OCI-LY1 (cell line): ENCODE data around the gene OVOL3.

Experiments used
- H2AFZ ChIP-seq: fragments of 200-600 bp; sonication (generic), shearing (Covaris generic); 2 replicates; pipeline ENCODE4 v1.6.0; 2014; ENCODE audit warnings: antibody characterized with exemption, mild to moderate bottlenecking, low read length
- H3F3A ChIP-seq: fragments of 200-600 bp; sonication (generic), shearing (Covaris generic); 2 replicates; pipeline ENCODE4 v1.6.0; 2014; ENCODE audit warnings: mild to moderate bottlenecking, antibody characterized with exemption, low read length, moderate library complexity; ENCODE audit not compliant: insufficient read depth
- H3K27ac ChIP-seq: fragments of 200-600 bp; sonication (generic); 2 replicates; pipeline ENCODE4 v1.5.1; 2014; ENCODE audit warnings: low read length, mixed run types, mild to moderate bottlenecking, low read depth; ENCODE audit not compliant: poor library complexity, severe bottlenecking
- H3K27me3 ChIP-seq: fragments of 200-600 bp; sonication (generic); 2 replicates; pipeline ENCODE4 v1.6.0; 2014; ENCODE audit warnings: antibody characterized with exemption, mild to moderate bottlenecking, low read length, moderate library complexity; ENCODE audit not compliant: insufficient read depth
- H3K36me3 ChIP-seq: fragments of 200-600 bp; sonication (generic); 2 replicates; pipeline ENCODE4 v1.6.1; 2014; ENCODE audit warnings: mild to moderate bottlenecking, antibody characterized with exemption, low read length, moderate library complexity, mixed read lengths; ENCODE audit not compliant: insufficient read depth
- H3K4me1 ChIP-seq: fragments of 200-600 bp; sonication (generic); 2 replicates; pipeline ENCODE4 v1.5.1; 2014; ENCODE audit warnings: mild to moderate bottlenecking, low read length, moderate library complexity; ENCODE audit not compliant: insufficient read depth, severe bottlenecking
- H3K4me2 ChIP-seq: fragments of 200-600 bp; sonication (generic), shearing (Covaris generic); 2 replicates; pipeline ENCODE4 v1.6.1; 2014; ENCODE audit warnings: low read length
- H3K4me3 ChIP-seq: fragments of 200-600 bp; sonication (generic); 2 replicates; pipeline ENCODE4 v1.5.1; 2014; ENCODE audit warnings: low read length, low read depth, mild to moderate bottlenecking, mixed read lengths; ENCODE audit not compliant: poor library complexity, severe bottlenecking
- H3K79me2 ChIP-seq: fragments of 200-600 bp; shearing (Covaris generic); 2 replicates; pipeline ENCODE4 v1.6.1; 2016; ENCODE audit warnings: mixed run types, low read length, mixed read lengths; ENCODE audit not compliant: insufficient read depth
- H3K9ac ChIP-seq: fragments of 200-600 bp; sonication (generic), shearing (Covaris generic); 2 replicates; pipeline ENCODE4 v1.6.1; 2014; ENCODE audit warnings: mild to moderate bottlenecking, low read length, mixed read lengths
- H3K9me2 ChIP-seq: fragments of 200-600 bp; sonication (generic), shearing (Covaris generic); 2 replicates; pipeline ENCODE4 v1.6.1; 2014; ENCODE audit warnings: low read depth, mild to moderate bottlenecking, low read length, mixed read lengths
- H3K9me3 ChIP-seq: fragments of 200-600 bp; shearing (Covaris generic); 2 replicates; pipeline ENCODE4 v1.6.1; 2014; ENCODE audit warnings: low read length, mixed read lengths
- H4K20me1 ChIP-seq: fragments of 200-600 bp; sonication (generic), shearing (Covaris generic); 2 replicates; pipeline ENCODE4 v1.6.0; 2016; ENCODE audit warnings: mild to moderate bottlenecking, low read length; ENCODE audit not compliant: insufficient read depth
- EZH2 ChIP-seq: fragments of 200-600 bp; sonication (generic), shearing (Covaris generic); IDR thresholded peaks from 2 replicates; pipeline ENCODE4 v1.8.0; 2017; ENCODE audit warnings: borderline replicate concordance, mixed run types, mild to moderate bottlenecking, antibody characterized with exemption, low read length, moderate library complexity, mixed read lengths
- TF ChIP-seq, protein P1 (sequence below): fragments of 200-600 bp; sonication (generic), shearing (Covaris generic); IDR thresholded peaks from 2 replicates; pipeline ENCODE4 v1.5.1; 2017; ENCODE audit warnings: mild to moderate bottlenecking, antibody characterized with exemption, low read length, moderate library complexity, mixed read lengths

OVOL3 gene

DNA sequence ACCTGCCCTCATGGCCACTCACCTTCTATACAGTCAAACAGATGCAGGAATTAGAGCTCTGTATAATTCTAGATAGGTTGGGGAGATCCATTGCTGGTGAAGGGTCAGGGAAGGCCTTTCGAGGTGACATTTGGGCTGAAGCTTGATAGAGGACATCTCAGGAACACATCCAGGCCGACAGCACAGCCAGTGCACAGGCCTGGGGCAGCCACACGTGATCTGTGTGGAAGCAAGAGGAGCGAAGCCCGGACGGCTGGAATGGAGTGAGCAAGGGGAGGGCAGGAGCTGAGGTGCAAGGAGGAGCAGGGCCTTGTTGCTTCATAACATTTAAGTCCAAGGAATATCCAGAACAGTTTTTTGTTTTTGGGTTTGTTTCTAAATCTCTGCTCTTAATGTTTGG, 4.5 kb upstream of the OVOL3 start:
- H3K9me2 ChIP-seq, result no peaks in the 10 kb centered on the region
- H3K36me3 ChIP-seq, result peaks cover 63% of the 10 kb centered on the region
- H3K27ac ChIP-seq, result no peak overlapping the region

DNA sequence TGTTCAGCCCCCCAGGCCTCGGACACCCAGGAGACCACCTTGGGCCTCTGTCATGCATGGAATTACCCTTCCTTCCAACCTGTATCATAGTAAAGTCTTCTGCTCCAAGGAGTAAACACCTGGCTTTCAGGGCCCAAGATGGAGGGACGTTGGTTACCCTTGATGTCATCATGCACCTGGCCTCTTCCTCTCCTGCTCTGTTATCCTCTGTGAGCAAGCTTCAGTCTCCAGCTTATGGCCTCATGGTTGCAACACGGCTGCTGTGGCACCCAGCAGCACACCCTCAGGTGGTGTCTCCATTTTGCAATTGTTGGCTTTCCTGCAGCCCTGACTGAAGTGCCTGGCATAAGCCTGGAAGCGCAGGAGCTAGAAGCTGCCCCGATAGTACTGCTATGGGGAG, 4.0 kb upstream of the OVOL3 start:
- Histone ChIP-seq H3K4me2 (no peak overlapping the region), H4K20me1 (no peaks in the 10 kb centered on the region), H3K36me3 (peaks cover 57% of the 10 kb centered on the region), H3K9ac (no peak overlapping the region), H3K4me1 (no peaks in the 10 kb centered on the region), H3K9me3 (no peaks in the 10 kb centered on the region), H2AFZ (no peak overlapping the region), H3K4me3 (no peak overlapping the region), H3K79me2 (no peaks in the 10 kb centered on the region), H3K27ac (no peak overlapping the region), H3K9me2 (no peaks in the 10 kb centered on the region), H3F3A (0 out of 2 replicates have a peak, but pooled peaks cover 2% of the 10 kb centered on the region), H3K27me3 (no peaks in the 10 kb centered on the region)
- TF ChIP-seq, protein P1, sequence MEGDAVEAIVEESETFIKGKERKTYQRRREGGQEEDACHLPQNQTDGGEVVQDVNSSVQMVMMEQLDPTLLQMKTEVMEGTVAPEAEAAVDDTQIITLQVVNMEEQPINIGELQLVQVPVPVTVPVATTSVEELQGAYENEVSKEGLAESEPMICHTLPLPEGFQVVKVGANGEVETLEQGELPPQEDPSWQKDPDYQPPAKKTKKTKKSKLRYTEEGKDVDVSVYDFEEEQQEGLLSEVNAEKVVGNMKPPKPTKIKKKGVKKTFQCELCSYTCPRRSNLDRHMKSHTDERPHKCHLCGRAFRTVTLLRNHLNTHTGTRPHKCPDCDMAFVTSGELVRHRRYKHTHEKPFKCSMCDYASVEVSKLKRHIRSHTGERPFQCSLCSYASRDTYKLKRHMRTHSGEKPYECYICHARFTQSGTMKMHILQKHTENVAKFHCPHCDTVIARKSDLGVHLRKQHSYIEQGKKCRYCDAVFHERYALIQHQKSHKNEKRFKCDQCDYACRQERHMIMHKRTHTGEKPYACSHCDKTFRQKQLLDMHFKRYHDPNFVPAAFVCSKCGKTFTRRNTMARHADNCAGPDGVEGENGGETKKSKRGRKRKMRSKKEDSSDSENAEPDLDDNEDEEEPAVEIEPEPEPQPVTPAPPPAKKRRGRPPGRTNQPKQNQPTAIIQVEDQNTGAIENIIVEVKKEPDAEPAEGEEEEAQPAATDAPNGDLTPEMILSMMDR, result no peak
- TF ChIP-seq EZH2, result no peak

More for the DNA sequence above, 4.5 kb upstream of the OVOL3 start:
- Histone ChIP-seq H3K27me3 (no peaks in the 10 kb centered on the region), H3K9me3 (no peaks in the 10 kb centered on the region), H4K20me1 (no peaks in the 10 kb centered on the region), H3K4me2 (no peak overlapping the region), H2AFZ (no peak overlapping the region), H3K4me1 (no peaks in the 10 kb centered on the region), H3K4me3 (no peak overlapping the region), H3K79me2 (no peaks in the 10 kb centered on the region), H3K9ac (no peak overlapping the region), H3F3A (0 out of 2 replicates have a peak, but pooled peaks cover 2% of the 10 kb centered on the region)
- no peak for TF ChIP-seq EZH2
- TF ChIP-seq, protein P1, result no peak

DNA sequence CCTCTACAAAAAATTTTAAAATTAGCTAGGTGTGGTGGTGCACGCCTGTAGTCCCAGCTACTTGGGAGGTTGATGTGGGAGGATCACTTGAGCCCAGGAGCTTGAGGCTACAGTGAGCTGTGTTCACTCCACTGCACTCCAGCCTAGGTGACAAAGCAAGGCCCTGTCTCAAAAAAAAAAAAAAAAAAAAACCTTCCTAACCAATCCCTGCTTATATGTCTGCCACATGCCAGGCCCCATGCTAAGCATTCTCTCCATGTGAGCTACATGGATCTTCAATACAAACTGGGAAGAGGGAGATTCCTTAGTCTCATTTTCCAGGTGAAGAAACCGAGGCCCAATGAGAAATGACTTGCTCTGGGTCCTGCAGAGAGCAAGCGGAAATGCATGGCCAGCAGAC, 2.3 kb upstream of the OVOL3 start:
- H3K9me3 ChIP-seq, result no peaks in the 10 kb centered on the region
- no peaks in the 10 kb centered on the region for H3K27me3 ChIP-seq
- H4K20me1 ChIP-seq, result no peaks in the 10 kb centered on the region
- H3K36me3 ChIP-seq, result peaks cover 55% of the 10 kb centered on the region
- H3K4me2 ChIP-seq, result no peak overlapping the region
- no peaks in the 10 kb centered on the region for H3K9me2 ChIP-seq
- TF ChIP-seq, protein P1, result no peak
- TF ChIP-seq EZH2, result no peak
- H3K4me3 ChIP-seq, result no peak overlapping the region
- no peaks in the 10 kb centered on the region for H3K79me2 ChIP-seq
- no peak overlapping the region for H2AFZ ChIP-seq
- no peak overlapping the region for H3K9ac ChIP-seq
- H3K27ac ChIP-seq, result no peak overlapping the region
- 0 out of 2 replicates have a peak, but pooled peaks cover 2% of the 10 kb centered on the region for H3F3A ChIP-seq
- peaks cover 5% of the 10 kb centered on the region for H3K4me1 ChIP-seq
